Measurements from ENCODE around the gene MOXD1.

- TF ChIP-seq CTCF (IDR thresholded peaks at IDR 0.05; ENCODE audit: insufficient read depth, low read length, poor library complexity, severe bottlenecking) (peak; percentile 71), EZH2phosphoT487 (conservative IDR thresholded peaks at IDR 0.05; ENCODE audit: low read length) (no peak)
Measured at GRCh38 chr6:132298344-132298949, 102.8 kb downstream of the MOXD1 start.

All from SU-DHL-6 (cell line).